ENCODE measurements around the gene ARSD.

Gene ARSD

DNA sequence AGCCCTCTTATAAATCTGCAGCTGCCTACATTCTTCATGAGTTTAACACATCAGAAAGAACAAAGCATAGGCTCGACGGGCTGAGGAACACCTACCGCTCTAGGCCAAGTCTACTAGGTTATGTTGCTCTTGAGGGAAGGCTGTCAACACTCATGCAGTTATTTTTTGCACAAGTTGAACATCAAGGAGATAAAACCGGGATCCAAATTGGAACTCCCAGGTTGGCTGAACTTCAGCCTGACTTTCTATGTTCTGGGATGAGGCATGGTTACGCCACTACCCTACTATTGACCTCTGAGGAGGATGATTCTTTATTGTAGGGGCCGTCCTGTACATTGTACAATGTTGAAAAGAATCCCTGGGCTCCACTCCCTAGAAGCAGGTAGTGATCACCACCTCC, 39.9 kb upstream of the ARSD start:
- no peaks in the 10 kb centered on the region for H3K36me3 ChIP-seq (ENCODE audit: insufficient read depth, low read length)
- no peak for DNase-seq
- ATAC-seq (ENCODE audit: insufficient read depth, low read depth): no peak
- no peaks in the 10 kb centered on the region for H3K79me2 ChIP-seq (ENCODE audit: insufficient read depth, low read length)
- no peak overlapping the region for H2AFZ ChIP-seq (ENCODE audit: low read depth, low read length)
- no peak overlapping the region for H3K9ac ChIP-seq (ENCODE audit: low read depth, low read length)
- peaks cover 2% of the 10 kb centered on the region for H3K27me3 ChIP-seq (ENCODE audit: insufficient read depth, low read length, poor library complexity)
- no peak overlapping the region for H3K27ac ChIP-seq (ENCODE audit: low read length)
- H3K9me3 ChIP-seq (ENCODE audit: insufficient read depth, low read length, severe bottlenecking): no peaks in the 10 kb centered on the region
- no peaks in the 10 kb centered on the region for H4K20me1 ChIP-seq (ENCODE audit: insufficient read depth, low read length)
- TF ChIP-seq CTCF (IDR thresholded peaks at IDR 0.05; ENCODE audit: borderline replicate concordance, extremely low read depth, low read length, poor library complexity, severe bottlenecking) (no peak), EZH2 (IDR thresholded peaks at IDR 0.05; ENCODE audit: borderline replicate concordance, low read depth, low read length, severe bottlenecking) (no peak)
- H3K4me3 ChIP-seq (ENCODE audit: low read depth in 1 of 2, low read length in 2 of 2): no peak overlapping the region
- H3K4me2 ChIP-seq (ENCODE audit: insufficient read depth, low read length): no peak overlapping the region
- H3K4me1 ChIP-seq (ENCODE audit: insufficient read depth, low read length): no peaks in the 10 kb centered on the region

GRCh38 chrX:2967998-2968909, 39.1 kb upstream of the ARSD start:
- ATAC-seq (ENCODE audit: insufficient read depth, low read depth): no peak
- Histone ChIP-seq H3K4me1 (ENCODE audit: insufficient read depth, low read length) (no peaks in the 10 kb centered on the region), H3K4me2 (ENCODE audit: insufficient read depth, low read length) (no peak overlapping the region)

GRCh38 chrX:2967584-2967983, 38.4 kb upstream of the ARSD start:
- Histone ChIP-seq H4K20me1 (ENCODE audit: insufficient read depth, low read length) (no peaks in the 10 kb centered on the region), H3K4me2 (ENCODE audit: insufficient read depth, low read length) (no peak overlapping the region), H3K27me3 (ENCODE audit: insufficient read depth, low read length, poor library complexity) (peaks cover 2% of the 10 kb centered on the region), H3K27ac (ENCODE audit: low read length) (no peak overlapping the region), H3K4me3 (ENCODE audit: low read depth in 1 of 2, low read length in 2 of 2) (no peak overlapping the region), H3K79me2 (ENCODE audit: insufficient read depth, low read length) (no peaks in the 10 kb centered on the region), H3K4me1 (ENCODE audit: insufficient read depth, low read length) (no peaks in the 10 kb centered on the region), H3K9me3 (ENCODE audit: insufficient read depth, low read length, severe bottlenecking) (no peaks in the 10 kb centered on the region), H3K9ac (ENCODE audit: low read depth, low read length) (no peak overlapping the region), H3K36me3 (ENCODE audit: insufficient read depth, low read length) (no peaks in the 10 kb centered on the region), H2AFZ (ENCODE audit: low read depth, low read length) (no peak overlapping the region)
- no peak for DNase-seq
- ATAC-seq (ENCODE audit: insufficient read depth, low read depth): no peak
- TF ChIP-seq EZH2 (IDR thresholded peaks at IDR 0.05; ENCODE audit: borderline replicate concordance, low read depth, low read length, severe bottlenecking) (no peak), CTCF (IDR thresholded peaks at IDR 0.05; ENCODE audit: borderline replicate concordance, extremely low read depth, low read length, poor library complexity, severe bottlenecking) (no peak)

More at GRCh38 chrX:2967998-2968909, 39.1 kb upstream of the ARSD start:
- Histone ChIP-seq H3K9ac (ENCODE audit: low read depth, low read length) (no peak overlapping the region), H4K20me1 (ENCODE audit: insufficient read depth, low read length) (no peaks in the 10 kb centered on the region), H3K79me2 (ENCODE audit: insufficient read depth, low read length) (no peaks in the 10 kb centered on the region), H3K9me3 (ENCODE audit: insufficient read depth, low read length, severe bottlenecking) (no peaks in the 10 kb centered on the region), H3K36me3 (ENCODE audit: insufficient read depth, low read length) (no peaks in the 10 kb centered on the region), H3K4me3 (ENCODE audit: low read depth in 1 of 2, low read length in 2 of 2) (no peak overlapping the region), H3K27ac (ENCODE audit: low read length) (no peak overlapping the region), H2AFZ (ENCODE audit: low read depth, low read length) (no peak overlapping the region), H3K27me3 (ENCODE audit: insufficient read depth, low read length, poor library complexity) (peaks cover 2% of the 10 kb centered on the region)
- DNase-seq: no peak
- no peak for TF ChIP-seq CTCF (IDR thresholded peaks at IDR 0.05; ENCODE audit: borderline replicate concordance, extremely low read depth, low read length, poor library complexity, severe bottlenecking)
- TF ChIP-seq EZH2 (IDR thresholded peaks at IDR 0.05; ENCODE audit: borderline replicate concordance, low read depth, low read length, severe bottlenecking): no peak

Data from DND-41 (cell line).